HG02943 (cell line): ENCODE data around the gene DBNL.

Experiments used
- ATAC-seq: cut with Tn5 transposase; IDR thresholded peaks from one replicate; pipeline ENCODE4 v1.9.1; 2021; ENCODE audit warnings: mild to moderate bottlenecking, low read depth, moderate library complexity; ENCODE audit not compliant: unreplicated experiment

Gene DBNL

DNA sequence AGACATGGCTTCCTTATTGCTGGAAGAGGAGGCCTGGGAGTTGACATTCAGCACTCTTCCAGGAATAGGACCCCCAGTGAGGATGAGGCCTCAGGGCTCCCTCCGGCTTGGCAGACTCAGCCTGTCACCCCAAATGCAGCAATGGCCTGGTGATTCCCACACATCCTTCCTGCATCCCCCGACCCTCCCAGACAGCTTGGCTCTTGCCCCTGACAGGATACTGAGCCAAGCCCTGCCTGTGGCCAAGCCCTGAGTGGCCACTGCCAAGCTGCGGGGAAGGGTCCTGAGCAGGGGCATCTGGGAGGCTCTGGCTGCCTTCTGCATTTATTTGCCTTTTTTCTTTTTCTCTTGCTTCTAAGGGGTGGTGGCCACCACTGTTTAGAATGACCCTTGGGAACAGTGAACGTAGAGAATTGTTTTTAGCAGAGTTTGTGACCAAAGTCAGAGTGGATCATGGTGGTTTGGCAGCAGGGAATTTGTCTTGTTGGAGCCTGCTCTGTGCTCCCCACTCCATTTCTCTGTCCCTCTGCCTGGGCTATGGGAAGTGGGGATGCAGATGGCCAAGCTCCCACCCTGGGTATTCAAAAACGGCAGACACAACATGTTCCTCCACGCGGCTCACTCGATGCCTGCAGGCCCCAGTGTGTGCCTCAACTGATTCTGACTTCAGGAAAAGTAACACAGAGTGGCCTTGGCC, 16.6 kb downstream of the DBNL start:
- ATAC-seq: no peak

- ATAC-seq: no peak
Measured at GRCh38 chr7:44061645-44062179, 17.2 kb downstream of the DBNL start.

GRCh38 chr7:44062180-44062902, 17.8 kb downstream of the DBNL start:
- ATAC-seq: no peak

DNA sequence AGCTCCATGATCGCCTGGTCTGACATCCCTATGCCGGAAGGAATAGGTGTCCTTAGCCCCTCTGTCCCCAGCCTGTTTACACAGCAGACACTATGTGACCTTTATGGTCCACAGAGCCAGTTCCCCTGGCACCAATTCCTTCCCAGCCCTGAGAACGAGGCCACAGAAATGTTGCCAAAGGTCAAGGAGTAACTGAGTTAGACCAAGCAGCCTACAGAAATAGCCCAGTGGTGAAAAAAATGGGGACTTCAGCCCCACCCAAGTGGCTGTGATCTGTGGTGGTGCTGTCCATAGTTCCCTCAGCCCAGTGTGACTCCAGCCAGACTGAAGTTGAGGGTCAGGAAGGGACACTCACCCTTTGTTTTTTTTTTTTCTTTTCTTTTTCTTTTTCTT, 18.4 kb downstream of the DBNL start:
- ATAC-seq: no peak

DNA sequence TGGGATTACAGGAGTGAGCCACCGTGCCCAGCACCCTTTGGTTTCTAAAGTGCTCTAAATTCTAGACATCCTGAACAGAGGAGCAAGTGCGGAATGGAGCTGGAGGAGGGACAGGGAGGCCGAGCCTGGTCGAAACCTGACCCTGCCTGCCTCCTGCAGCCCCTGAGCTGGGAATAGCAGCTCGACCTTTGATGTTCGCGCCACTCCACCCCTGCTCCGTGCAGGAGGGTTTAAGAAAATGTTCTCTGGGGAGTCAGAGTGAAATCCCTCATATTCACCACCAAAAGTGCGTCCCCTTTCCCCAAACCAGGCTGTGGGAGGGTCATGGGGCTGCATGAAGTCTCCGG, 19.0 kb downstream of the DBNL start:
- ATAC-seq: no peak

DNA sequence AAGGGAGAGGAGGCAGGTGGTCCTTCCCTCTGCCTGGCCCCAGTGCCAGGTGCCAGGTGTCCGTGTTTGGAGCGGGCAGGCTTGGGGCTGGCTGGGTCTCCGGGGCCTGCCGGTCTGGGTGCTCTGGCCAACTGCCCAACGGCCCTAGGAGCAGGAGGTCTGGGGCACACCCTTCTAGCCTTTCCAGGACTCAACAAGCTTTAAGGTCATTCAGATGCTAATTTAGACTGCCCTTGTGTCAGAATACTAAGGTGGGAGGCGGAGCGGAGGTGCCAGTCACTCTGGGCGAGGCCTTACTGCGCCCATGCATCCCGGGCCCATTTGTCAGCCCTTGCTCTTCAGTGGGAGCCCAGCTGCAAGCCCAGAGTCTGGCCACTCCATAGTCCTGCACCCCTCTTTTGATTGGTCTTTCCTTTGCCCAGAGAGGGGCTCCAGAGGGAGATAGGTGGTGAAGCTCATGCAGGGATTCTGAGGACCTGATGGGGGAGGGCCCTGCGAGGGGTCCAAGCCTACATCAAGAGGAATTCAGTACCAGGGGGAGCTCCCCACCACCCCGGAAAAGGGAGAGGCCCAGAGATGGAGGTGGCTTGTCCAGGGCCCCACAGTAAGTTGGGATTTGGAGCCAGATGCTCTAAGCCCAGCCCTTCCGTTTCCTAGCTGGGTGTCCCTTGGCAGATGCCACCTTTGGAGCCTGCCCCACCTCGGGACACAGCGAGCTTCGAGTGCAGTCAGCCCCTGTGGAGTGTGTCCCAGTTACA, 19.6 kb downstream of the DBNL start:
- ATAC-seq: no peak

DNA sequence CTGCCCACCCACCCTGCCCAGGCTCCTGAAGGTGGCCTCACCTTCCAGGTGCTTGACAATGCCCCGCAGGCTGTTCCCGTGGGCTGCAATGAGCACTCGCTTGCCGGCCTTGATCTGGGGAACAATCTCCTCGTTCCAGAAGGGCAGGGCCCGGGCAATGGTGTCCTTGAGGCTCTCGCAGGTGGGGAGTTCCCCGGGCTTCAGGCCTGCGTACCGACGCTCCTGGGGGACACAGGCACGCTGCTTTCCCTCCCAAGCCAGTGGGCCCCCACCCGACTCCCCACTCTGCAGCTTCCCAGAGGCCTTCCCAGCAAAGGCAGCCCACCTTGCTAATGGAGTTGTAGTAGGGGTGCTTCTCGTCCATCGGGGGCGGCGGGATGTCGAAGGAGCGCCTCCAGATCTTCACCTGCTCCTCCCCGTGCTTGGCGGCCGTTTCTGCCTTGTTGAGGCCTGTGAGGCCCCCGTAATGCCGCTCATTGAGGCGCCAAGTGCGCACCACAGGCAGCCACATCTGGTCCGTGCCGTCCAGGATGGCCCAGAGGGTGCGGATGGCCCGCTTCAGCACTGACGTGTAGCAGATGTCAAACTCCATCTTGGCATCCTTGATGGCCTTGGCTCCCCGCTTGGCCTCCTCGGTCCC, 20.4 kb downstream of the DBNL start:
- no peak for ATAC-seq

DNA sequence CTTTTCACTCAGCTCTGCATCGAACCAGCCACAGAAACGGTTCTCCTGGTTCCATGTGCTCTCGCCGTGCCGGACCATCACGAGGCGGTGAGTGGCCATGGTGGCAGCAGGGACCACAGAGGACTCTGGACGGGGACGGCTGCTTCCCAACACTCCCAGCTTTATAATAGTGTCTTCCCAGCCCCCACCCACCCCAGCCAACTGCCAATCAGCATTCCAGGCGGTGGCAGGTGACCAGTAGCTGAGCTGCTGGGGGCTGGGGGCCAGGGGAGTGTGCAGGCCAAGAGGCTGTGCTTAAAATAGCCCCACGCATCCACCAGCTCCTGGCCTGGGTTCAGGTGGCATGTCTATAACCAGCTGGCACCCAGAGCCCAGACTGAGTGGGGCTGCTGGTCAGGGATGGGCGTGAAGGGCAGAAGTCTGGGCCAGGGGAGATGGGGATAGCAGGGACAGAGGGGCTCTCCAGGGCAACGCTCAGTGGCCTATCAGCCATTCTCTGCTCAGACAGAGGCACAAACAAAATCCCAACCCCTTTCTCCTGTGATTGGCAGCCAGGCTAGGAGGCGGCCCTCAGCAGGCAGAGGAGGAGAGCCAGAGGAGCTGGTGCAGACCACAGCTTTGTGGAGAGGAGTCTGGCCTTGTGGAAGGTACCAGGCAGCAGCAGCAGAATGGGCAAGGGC, 21.1 kb downstream of the DBNL start, which contains the start of gene PGAM2:
Gene PGAM2 (minus strand): TSS at position 137 of the 680 bp plus-strand sequence. CDS start 38 bp downstream, at position 99.
- ATAC-seq: no peak

GRCh38 chr7:44066111-44066460, 21.6 kb downstream of the DBNL start:
- ATAC-seq: no peak

GRCh38 chr7:44066494-44067063, 22.1 kb downstream of the DBNL start:
- ATAC-seq: no peak

GRCh38 chr7:44067064-44067951, 22.8 kb downstream of the DBNL start:
- no peak for ATAC-seq

GRCh38 chr7:44068054-44068453, 23.6 kb downstream of the DBNL start:
- ATAC-seq: no peak

GRCh38 chr7:44071726-44072363, 27.3 kb downstream of the DBNL start:
- ATAC-seq: no peak

DNA sequence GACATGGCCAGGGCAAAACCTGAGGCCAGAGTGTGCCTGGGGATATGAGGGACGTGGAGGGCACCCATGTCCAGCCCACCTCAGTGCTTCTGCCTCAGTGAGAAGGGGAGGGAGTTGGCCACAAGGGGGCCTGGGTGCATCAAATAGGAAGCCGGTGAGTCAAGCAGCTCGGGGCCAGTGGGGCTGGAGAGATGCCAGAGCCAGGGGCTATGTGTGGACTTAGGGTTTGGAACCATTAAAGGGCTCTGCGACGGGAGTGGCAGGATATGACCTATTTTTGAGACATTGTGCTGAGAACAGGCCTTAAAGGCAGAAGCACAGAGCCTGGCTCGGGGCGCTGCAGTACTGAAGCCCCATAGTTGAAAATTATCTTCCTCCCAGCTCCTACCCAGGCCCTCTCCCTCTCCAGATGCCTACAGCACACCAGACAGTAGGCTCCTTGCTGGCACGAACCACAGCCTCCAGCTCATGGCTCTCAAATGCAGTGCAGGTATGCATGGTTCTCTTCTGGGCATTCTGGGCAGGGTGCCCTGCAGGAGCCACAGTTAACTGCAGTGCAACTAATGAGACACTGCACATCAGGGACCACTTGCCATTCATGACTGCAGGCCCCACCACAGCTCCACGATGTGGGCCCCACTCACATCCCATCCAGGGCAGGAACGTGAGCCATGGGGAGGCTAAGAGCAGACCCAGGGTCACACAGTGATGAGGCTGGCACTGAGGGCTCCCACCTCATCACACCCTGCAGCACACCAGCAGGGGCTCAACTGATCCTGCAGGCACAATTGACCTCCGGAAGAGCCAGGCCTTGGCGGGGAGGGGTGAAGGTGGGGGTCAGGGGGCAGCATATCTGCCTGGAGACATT, 28.1 kb downstream of the DBNL start:
- ATAC-seq: no peak

GRCh38 chr7:44073664-44074348, 29.3 kb downstream of the DBNL start:
- no peak for ATAC-seq

DNA sequence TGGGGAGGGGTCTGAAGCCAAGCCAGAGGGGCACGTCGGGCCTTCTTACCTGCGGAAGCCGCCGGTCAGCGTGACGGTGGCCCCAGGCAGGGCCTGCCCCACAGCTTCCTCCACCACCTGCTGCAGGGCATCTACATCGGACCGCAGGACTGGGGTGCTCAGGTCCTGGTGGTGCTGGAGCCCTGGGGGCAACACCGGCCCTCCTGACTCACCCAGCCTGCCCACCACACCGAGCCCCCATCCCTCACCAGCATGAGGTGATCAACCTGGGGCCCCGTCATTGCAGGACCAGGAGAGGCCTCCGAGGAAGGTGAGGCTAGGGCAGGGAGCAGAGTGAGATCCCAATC, 29.8 kb downstream of the DBNL start:
- ATAC-seq: no peak
